ENCODE results near the gene AIRE.

DNA sequence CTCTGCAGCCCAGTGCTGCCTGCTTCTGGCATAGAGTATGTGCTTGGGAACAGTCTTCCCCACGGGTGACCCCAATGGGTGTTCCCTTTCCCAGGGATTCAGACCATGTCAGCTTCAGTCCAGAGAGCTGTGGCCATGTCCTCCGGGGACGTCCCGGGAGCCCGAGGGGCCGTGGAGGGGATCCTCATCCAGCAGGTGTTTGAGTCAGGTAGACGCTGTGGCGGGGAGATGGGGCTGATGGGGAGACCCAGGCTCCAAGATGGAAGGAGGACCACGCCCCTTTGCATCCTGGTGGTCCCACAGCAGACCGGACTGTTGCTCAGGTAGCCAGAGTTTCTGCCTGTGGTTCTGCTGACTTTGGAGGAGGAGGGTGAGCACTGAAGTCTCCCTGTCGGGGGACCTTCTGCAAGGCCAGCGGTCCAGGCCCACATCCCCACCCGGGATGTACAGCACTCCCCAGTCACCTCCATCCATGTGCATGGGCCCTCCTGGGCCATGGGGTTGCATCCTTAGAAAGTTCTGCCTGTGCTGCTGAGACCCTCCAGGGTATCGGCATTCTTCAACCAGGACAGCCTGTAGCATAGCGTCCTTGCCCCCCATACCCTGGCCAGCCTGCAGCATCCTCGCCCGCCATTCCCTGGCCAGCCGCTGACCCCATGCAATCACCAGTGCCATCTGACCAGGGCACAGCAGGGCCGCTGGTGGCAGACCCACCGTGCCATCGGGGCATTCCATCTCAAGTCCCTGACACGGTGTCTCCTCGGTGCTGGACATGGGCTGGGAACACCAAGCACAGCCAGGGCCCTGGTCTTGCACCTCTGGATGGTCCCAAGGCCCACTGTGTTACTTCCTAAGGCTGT is 2.8 kb downstream of the AIRE start:
- TF ChIP-seq, protein P1, sequence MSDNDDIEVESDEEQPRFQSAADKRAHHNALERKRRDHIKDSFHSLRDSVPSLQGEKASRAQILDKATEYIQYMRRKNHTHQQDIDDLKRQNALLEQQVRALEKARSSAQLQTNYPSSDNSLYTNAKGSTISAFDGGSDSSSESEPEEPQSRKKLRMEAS (IDR thresholded peaks at IDR 0.05) = no peak
- TF ChIP-seq, protein P2, sequence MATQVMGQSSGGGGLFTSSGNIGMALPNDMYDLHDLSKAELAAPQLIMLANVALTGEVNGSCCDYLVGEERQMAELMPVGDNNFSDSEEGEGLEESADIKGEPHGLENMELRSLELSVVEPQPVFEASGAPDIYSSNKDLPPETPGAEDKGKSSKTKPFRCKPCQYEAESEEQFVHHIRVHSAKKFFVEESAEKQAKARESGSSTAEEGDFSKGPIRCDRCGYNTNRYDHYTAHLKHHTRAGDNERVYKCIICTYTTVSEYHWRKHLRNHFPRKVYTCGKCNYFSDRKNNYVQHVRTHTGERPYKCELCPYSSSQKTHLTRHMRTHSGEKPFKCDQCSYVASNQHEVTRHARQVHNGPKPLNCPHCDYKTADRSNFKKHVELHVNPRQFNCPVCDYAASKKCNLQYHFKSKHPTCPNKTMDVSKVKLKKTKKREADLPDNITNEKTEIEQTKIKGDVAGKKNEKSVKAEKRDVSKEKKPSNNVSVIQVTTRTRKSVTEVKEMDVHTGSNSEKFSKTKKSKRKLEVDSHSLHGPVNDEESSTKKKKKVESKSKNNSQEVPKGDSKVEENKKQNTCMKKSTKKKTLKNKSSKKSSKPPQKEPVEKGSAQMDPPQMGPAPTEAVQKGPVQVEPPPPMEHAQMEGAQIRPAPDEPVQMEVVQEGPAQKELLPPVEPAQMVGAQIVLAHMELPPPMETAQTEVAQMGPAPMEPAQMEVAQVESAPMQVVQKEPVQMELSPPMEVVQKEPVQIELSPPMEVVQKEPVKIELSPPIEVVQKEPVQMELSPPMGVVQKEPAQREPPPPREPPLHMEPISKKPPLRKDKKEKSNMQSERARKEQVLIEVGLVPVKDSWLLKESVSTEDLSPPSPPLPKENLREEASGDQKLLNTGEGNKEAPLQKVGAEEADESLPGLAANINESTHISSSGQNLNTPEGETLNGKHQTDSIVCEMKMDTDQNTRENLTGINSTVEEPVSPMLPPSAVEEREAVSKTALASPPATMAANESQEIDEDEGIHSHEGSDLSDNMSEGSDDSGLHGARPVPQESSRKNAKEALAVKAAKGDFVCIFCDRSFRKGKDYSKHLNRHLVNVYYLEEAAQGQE (IDR thresholded peaks at IDR 0.05) = no peak
- TF ChIP-seq, protein P3, sequence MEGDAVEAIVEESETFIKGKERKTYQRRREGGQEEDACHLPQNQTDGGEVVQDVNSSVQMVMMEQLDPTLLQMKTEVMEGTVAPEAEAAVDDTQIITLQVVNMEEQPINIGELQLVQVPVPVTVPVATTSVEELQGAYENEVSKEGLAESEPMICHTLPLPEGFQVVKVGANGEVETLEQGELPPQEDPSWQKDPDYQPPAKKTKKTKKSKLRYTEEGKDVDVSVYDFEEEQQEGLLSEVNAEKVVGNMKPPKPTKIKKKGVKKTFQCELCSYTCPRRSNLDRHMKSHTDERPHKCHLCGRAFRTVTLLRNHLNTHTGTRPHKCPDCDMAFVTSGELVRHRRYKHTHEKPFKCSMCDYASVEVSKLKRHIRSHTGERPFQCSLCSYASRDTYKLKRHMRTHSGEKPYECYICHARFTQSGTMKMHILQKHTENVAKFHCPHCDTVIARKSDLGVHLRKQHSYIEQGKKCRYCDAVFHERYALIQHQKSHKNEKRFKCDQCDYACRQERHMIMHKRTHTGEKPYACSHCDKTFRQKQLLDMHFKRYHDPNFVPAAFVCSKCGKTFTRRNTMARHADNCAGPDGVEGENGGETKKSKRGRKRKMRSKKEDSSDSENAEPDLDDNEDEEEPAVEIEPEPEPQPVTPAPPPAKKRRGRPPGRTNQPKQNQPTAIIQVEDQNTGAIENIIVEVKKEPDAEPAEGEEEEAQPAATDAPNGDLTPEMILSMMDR (IDR thresholded peaks at IDR 0.05; ENCODE audit: low read depth, low read length, missing input control) = no peak
- TF ChIP-seq RXRA (IDR thresholded peaks at IDR 0.05) (no peak), TAF1 (conservative IDR thresholded peaks at IDR 0.05) (no peak), RAD21 (IDR thresholded peaks at IDR 0.05) (no peak), EGR1 (IDR thresholded peaks at IDR 0.05; ENCODE audit: low read depth in 2 of 2) (no peak), JUND (IDR thresholded peaks at IDR 0.05) (no peak), YY1 (IDR thresholded peaks at IDR 0.05) (no peak), HNF4G (IDR thresholded peaks at IDR 0.05) (no peak), GABPA (IDR thresholded peaks at IDR 0.05 in 1 of 2, conservative IDR thresholded peaks at IDR 0.05 in 1 of 2) (no peak), FOXA1 (IDR thresholded peaks at IDR 0.05) (no peak)
- TF ChIP-seq, protein P4, sequence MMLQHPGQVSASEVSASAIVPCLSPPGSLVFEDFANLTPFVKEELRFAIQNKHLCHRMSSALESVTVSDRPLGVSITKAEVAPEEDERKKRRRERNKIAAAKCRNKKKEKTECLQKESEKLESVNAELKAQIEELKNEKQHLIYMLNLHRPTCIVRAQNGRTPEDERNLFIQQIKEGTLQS (IDR thresholded peaks at IDR 0.05) = no peak
